ENCODE data around the gene CFAP65. TPM values are rescaled to one million over a fixed set of nuclear protein-coding genes. Genes with fewer than 3 reads are reported as not detected.

Gene CFAP65
- polyA plus RNA-seq, 1 donor from 2014 or later = not detected

DNA sequence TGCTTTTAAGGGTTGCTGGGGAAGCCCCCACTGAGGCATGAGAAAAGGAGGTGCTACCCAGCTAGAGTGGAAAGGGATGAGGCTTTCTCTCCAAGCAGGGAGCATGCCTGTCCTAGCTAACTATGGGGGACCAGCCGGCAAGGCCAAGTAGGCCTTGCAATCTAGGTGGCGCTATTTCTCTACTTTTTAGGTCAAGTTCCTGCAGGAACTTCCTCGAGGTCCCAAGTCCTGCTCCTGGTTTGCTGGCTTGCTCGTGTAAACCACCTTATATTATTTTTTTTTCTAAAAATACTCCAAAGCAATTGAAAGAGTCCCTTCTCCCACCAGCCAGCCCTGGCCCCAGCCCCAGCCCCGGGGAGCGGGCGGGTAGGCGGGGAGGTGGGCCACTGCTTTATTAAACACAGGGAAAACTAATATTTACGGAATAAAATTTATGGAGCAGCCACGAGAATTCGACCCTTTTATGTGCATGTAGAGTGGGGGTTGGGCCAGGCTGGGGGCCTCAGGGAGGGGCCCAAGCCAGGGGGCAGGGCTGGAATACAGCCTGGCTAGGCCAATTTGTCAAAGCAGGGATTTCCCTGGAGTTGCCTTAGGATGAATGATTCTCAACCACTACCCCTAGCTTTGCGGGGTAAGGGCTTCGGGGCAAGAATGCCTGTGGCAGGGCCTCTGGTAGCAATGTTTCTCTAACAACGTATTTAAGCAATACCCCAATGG lies 32.3 kb upstream of the CFAP65 start:
- no peaks in the 10 kb centered on the region for H3K9me3 Mint-ChIP-seq
- H3K27me3 Mint-ChIP-seq = no peaks in the 10 kb centered on the region
- no peak overlapping the region for H3K27ac Mint-ChIP-seq

DNA sequence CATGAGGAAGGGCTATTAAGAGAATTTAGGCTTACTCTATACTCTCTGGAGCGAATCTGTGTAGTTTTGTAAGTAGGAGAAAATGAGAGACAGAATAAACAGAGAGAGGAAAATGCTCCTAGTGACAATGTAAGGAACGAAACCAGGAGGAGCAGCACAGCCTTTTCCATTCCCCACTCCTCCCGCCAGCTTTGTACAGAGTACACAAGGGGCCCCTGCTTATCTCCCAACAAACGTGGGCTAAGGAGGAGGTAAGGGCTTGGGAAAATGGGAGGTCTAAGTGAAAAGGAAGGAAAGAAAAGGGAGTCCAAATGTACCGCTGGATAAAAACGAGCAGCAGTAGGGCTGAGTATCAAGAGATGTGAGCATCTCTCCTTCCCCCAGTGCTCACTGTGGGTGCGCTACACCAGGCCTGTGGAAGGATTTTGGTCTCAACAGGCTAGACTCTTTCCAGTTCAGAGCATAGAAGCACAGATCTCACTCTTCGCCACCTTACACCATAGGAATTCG lies 31.5 kb upstream of the CFAP65 start:
- H3K4me1 Mint-ChIP-seq = no peaks in the 10 kb centered on the region
- H3K4me3 Mint-ChIP-seq = no peak overlapping the region
- no peaks in the 10 kb centered on the region for H3K27me3 Mint-ChIP-seq
- peaks cover 14% of the 10 kb centered on the region for H3K36me3 Mint-ChIP-seq
- H3K9me3 Mint-ChIP-seq = no peaks in the 10 kb centered on the region
- H3K27ac Mint-ChIP-seq = no peak overlapping the region

More for the DNA sequence above, 32.3 kb upstream of the CFAP65 start:
- no peaks in the 10 kb centered on the region for H3K4me1 Mint-ChIP-seq
- H3K4me3 Mint-ChIP-seq = peak overlapping the region in 1 of 4 donors; percentile 5
- peaks cover 14% of the 10 kb centered on the region for H3K36me3 Mint-ChIP-seq

DNA sequence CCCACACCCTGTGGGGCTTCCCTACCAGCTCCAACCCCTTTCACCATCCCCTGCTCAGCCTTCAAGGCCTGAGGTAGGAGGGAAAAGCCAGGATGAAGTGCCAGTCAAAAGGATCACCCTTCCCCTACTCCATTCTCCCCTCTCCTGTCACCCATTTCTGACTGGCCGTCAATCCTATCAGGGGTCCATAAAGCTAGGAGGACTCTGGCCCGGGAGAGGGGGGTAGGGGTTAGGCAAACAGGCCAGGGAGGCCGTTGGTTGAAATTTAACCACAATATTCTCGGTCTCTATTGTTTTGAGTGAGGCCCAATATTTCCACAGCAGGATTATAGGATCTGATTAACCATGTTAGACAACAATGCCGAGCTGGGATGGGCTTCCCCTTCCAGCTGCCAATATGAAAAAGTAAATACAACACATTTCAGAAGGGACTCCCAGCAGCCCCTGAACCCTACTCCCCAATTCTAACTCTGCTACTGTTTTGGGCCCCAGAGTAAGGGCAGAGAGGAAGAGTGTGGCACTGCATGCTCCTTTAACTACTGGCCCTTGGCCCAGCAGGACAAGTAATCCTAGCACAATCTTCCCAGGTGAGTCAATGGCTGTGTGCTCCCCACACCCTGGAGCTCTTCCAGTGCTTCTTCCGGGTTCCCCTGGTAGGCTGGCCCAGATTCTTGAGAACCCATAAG lies 30.0 kb upstream of the CFAP65 start:
- no peaks in the 10 kb centered on the region for H3K9me3 Mint-ChIP-seq
- H3K27ac Mint-ChIP-seq = no peak overlapping the region
- no peaks in the 10 kb centered on the region for H3K27me3 Mint-ChIP-seq
- H3K4me1 Mint-ChIP-seq = no peaks in the 10 kb centered on the region
- peaks cover 14% of the 10 kb centered on the region for H3K36me3 Mint-ChIP-seq
- H3K4me3 Mint-ChIP-seq = no peak overlapping the region

DNA sequence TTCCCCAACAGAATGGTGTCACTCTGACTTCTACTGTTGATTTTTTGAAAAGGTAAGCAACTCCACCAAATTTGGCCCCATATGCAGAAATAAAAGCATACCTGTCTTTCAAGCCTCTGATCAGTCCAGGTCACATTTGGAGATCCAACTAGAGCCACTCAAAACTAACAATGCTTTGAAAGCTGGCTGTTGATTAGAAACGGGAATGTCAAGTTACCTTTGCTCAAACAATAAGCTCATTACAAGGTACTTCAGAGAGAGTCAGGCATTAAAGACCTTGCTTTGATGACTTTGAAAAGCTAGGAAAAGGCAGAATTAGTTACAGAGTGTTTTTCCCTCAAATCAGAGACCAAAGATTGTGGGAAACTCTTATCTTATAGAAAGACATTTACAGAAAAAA lies 24.2 kb upstream of the CFAP65 start:
- no peak overlapping the region for H3K4me3 Mint-ChIP-seq
- H3K27ac Mint-ChIP-seq = no peak overlapping the region
- peaks cover 0 to 5% (median 3%) of the 10 kb centered on the region in 3 donors for H3K4me1 Mint-ChIP-seq
- peaks cover 17% of the 10 kb centered on the region for H3K27me3 Mint-ChIP-seq
- H3K9me3 Mint-ChIP-seq = no peaks in the 10 kb centered on the region
- peaks cover under 1% of the 10 kb centered on the region for H3K36me3 Mint-ChIP-seq

DNA sequence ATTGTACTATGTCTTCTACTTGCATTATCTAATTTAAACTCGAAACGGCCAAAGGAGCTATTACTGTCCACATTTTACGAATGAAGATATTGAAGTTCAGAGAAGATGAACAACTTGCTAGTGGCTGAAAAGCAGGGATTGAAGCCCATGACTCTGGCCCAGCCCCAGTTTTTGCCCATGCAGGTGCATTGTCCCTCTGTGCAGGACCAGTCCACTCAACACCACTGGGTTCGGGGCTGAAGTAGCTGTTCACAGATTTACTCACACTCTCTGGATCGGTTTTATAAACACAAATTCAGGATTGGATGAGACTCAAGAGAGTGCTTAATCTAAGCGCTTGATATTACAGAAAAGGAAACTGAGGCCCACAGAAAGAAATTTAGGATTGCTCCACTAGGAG lies 20.8 kb upstream of the CFAP65 start:
- H3K36me3 Mint-ChIP-seq = no peaks in the 10 kb centered on the region
- no peaks in the 10 kb centered on the region for H3K9me3 Mint-ChIP-seq
- H3K27me3 Mint-ChIP-seq = peaks cover 35% of the 10 kb centered on the region
- H3K4me1 Mint-ChIP-seq = peaks cover 2 to 17% (median 5%) of the 10 kb centered on the region in 3 donors
- no peak overlapping the region for H3K4me3 Mint-ChIP-seq
- H3K27ac Mint-ChIP-seq = no peak overlapping the region

DNA sequence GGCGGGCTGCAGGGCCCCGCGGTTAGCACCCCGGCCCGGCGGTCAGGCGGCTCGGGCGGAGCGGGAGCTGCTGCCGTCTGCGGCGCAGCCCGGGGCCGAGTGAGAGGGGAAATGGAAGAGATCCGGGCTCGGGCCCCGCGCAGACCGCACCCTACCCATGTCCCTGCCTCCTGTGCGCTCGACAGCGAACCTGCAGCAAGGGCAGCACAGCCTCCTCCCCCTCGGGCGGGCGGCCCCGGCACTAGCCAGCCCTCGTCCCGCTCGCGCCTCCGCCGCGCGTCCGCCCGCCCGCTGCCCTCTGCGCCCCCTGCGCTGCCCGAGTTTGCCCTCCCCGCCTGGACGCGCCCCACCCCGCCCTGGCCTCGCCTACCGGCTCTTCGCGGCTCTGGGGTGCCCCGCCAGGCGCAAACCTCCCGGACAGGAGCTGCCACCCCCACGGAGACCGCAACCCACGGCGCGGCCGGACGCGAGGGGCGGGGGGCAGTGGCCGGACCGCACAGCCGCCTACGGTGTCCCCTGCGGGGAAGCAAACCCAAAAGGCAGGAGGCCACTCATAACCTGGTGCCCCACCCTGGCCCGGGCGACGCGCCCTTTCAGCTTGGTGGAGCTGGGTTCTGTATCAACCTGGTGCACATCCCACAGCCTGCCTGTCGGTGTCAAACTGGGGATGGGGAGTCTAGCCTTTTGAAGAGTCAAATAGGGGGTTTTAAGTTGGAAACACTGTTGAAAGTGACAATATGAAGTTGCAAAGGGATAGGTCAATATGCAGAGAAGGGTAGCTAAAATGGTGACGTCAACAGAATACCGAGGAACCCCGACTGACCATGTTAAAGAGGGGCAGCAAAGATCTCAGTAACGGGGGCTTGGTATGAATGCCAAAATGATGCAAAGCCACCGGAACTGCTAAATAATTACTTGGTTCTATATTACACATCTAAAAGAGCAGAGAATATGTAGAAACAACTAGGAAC lies 19.8 kb upstream of the CFAP65 start, which contains the start of gene IHH:
Gene IHH, minus strand, starts transcription at position 101 of the 971 bp plus-strand sequence. CDS start 454 bp downstream, outside the sequence.
- peaks cover 2 to 17% (median 5%) of the 10 kb centered on the region in 3 donors for H3K4me1 Mint-ChIP-seq
- H3K4me3 Mint-ChIP-seq = peak within 1 kb of the TSS in 3 of 4 donors; percentile 24 to 63 (median 37)
- H3K27me3 Mint-ChIP-seq = peaks cover 41% of the 10 kb centered on the region
- H3K27ac Mint-ChIP-seq = peak within 1 kb of the TSS in 2 of 3 donors; percentile 35 to 41
- H3K36me3 Mint-ChIP-seq = peaks cover 1% of the 10 kb centered on the region
- no peaks in the 10 kb centered on the region for H3K9me3 Mint-ChIP-seq

DNA sequence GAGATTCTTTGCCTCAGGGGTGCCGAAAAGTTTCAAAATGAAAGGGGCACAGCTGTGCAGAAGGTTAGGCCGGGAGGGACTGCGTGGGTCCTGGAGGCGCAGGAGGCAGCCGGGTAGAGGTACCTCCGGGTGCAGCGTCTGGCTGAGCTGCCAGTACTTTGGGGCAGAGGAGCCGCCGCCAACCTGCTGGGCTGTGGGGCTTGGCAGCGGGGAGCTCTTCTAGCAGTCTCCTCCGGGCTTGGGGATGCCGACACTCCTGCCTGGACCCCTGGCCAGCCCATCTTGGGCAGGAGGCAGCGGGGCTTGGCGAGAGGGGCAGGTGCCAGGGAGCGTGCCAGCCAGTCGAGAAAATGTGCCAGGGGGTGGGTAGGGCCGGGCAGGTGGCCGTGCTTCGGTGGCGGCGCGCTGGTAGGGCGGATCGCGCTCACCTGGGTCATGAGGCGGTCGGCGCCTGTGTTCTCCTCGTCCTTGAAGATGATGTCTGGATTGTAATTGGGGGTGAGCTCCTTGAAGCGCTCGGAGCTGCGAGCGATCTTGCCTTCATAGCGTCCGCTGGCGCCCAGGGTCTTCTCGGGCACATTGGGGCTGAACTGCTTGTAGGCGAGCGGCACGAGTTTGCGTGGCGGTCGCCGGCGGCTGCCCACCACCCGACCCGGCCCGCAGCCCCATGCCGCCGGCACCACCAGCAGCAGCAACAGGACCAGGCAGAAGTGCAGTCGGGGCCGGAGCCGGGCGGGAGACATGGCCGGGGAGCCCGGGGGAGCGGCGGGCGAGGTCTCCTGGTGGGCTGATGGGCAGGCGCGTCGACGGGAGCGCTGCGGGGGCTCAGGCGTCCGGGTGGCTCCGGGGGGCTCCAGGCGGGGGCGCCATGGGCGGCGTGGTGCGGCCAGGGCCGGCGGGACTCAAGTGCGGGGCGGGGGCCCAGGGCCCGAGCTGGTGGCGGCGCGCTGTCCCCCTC lies 18.7 kb upstream of the CFAP65 start:
- peak overlapping the region in 1 of 3 donors; percentile 35 for H3K27ac Mint-ChIP-seq
- H3K27me3 Mint-ChIP-seq = peaks cover 43% of the 10 kb centered on the region
- H3K9me3 Mint-ChIP-seq = no peaks in the 10 kb centered on the region
- peaks cover 2 to 17% (median 5%) of the 10 kb centered on the region in 3 donors for H3K4me1 Mint-ChIP-seq
- peaks cover 1% of the 10 kb centered on the region for H3K36me3 Mint-ChIP-seq
- peak overlapping the region in 3 of 4 donors; percentile 37 to 65 (median 63) for H3K4me3 Mint-ChIP-seq

DNA sequence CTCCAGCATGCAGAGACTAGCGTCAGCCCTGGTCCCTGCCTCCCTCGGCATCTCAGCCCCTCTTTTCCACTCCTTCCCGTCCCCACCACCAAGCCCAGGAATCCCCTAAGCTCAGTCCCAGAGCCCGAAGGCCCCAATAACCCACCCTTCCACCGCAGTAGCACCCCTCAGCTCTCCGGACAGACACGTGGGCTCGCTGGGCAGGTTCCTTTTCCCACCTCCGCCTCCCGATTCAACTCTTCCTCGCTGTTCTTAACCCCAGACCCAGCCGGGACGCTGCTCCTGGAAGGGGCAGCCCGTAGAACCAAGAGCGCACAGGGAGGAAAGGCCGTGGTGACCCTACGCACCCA lies 18.0 kb upstream of the CFAP65 start:
- H3K4me1 Mint-ChIP-seq = peaks cover 2 to 17% (median 5%) of the 10 kb centered on the region in 3 donors
- H3K36me3 Mint-ChIP-seq = peaks cover 1% of the 10 kb centered on the region
- H3K4me3 Mint-ChIP-seq = peak overlapping the region in 2 of 4 donors; percentile 50 to 65
- H3K27me3 Mint-ChIP-seq = peaks cover 40% of the 10 kb centered on the region
- peak overlapping the region in 2 of 3 donors; percentile 5 to 35 for H3K27ac Mint-ChIP-seq
- no peaks in the 10 kb centered on the region for H3K9me3 Mint-ChIP-seq

DNA sequence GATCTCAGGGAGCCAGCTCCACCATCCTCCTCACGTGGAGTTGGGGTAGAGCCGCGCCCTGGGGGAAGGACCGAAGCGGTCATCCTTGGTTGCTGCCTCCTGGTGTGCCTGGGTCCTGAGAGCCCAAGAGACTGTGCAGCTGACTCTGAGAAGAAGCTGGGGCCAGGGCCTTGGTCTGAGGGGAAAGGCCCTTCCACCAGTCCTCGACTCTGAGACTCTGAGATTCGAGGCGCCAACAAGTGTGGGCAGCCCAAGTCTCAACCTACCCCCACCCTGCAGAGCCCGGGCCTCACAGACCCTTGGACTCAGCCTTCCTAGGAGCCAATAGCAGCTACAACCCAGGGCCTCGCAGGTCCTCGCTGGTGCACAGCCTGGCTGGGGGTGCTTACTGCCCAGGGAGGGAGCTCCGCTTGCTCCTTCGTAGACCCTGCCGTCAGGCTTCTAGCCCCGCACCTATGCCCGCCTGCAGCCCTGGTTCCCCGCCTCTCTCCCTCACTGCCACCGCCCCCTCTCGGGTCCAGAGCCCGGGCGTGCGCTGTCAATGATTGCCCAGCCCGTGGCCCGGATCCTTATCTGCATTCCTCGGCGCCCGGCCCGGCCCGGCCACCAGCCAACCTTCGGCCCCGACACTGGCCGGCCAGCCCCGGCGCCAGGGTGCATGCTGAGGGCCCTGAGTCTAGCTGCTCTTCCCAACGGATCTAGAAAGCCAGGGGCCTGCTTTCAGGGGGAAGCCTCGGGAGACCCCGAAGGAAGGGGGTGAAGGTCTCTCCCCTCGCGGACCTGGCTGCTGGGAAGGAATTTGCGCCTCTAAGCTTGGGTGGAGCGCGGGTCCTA lies 17.4 kb upstream of the CFAP65 start:
- peaks cover 1% of the 10 kb centered on the region for H3K36me3 Mint-ChIP-seq
- peaks cover 40% of the 10 kb centered on the region for H3K27me3 Mint-ChIP-seq
- H3K4me3 Mint-ChIP-seq = peak overlapping the region in 2 of 4 donors; percentile 39 to 50
- no peak overlapping the region for H3K27ac Mint-ChIP-seq
- no peaks in the 10 kb centered on the region for H3K9me3 Mint-ChIP-seq
- H3K4me1 Mint-ChIP-seq = peaks cover 2 to 17% (median 5%) of the 10 kb centered on the region in 3 donors

DNA sequence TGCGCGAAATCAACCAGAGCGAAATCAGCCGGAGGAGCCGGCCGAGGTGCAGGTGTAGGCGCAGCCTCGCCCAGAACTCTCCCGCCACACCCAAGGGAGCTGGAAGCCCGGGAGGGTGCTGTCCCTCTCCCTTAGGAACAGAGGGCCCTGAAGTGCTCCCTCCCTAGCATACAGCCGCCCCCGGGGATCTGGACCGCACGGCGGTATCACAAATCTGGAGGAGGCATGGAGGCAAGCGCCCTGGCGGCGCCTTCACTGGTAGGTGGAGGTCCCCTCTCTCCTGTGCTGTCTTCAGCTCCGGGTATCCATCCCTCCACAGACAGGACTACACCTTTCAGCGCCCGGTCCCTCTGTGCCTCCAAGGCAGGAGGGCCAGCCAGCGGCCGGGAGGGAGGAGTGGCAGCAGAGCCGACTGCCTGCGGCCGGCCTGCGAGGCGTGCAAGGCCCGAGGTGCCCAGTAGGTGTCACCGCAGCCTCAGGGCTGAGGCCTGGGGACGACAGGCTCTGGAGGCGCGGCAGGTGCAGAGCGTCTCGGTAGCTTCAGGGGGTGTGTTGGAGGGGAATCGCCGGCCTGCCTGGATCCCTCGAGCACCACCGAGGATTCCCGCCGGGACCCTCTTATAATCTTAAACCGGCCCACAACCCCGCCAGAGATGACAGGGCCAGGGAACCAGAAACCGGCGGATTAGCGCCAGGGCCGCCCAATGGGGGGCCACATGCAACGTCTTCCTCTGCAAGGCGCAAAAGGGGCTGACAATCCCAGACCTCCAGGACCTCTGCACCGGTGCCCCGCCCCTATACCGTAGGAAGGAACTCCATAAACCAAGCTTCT lies 16.6 kb upstream of the CFAP65 start:
- Mint-ChIP-seq H3K36me3 (peaks cover 1% of the 10 kb centered on the region), H3K4me3 (peak overlapping the region; percentile 13 to 84 (median 64)), H3K27me3 (peaks cover 46% of the 10 kb centered on the region), H3K4me1 (peaks cover 2 to 17% (median 5%) of the 10 kb centered on the region in 3 donors), H3K27ac (no peak overlapping the region), H3K9me3 (no peaks in the 10 kb centered on the region)

DNA sequence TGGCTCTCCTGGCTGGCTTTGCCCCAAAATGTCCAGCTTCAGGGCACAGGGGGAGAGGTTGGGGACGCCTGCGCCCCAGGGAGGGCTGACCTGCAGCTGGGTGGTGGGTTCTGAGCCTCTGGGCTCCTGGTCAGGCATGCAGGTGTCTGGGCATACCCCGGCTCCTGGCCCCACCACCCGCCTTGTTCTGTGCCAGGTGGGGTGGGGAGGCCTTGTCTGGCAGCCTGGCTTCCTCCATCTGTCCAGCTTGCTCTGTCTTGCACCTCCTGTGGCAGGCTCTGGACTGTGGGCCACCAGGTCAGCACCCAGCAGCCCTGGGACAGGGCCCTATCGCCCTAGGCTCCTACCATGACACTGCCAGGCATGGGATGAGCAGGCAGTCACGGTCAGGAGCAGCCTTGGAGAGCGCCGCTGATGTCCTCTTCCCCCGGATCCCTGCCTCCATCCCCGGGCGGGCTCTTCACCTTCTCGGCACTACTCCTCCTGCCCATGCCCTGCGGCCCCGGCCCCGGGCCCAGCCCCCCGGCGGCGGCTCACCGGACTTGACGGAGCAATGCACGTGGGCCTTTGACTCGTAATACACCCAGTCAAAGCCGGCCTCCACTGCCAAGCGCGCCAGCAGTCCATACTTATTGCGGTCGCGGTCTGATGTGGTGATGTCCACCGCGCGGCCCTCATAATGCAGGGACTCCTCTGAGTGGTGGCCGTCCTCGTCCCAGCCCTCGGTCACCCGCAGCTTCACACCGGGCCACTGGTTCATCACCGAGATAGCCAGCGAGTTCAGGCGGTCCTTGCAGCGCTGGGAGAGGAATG lies 15.8 kb upstream of the CFAP65 start:
- Mint-ChIP-seq H3K4me3 (peak overlapping the region in 1 of 4 donors; percentile 84), H3K4me1 (peaks cover 2 to 17% (median 5%) of the 10 kb centered on the region in 3 donors), H3K27me3 (peaks cover 41% of the 10 kb centered on the region), H3K36me3 (peaks cover 1% of the 10 kb centered on the region), H3K9me3 (no peaks in the 10 kb centered on the region), H3K27ac (no peak overlapping the region)

All from IgD-negative memory B cell (primary cell).